GM19023 (cell line): ENCODE results near the gene DAO.
"Not testable (repeated sequence)": the region's sequence is repeated elsewhere in the genome, so short reads cannot be mapped to it uniquely, and the experiment has no call there.

Experiments
- ATAC-seq: cut with Tn5 transposase; IDR thresholded peaks from one replicate; pipeline ENCODE4 v1.9.1; 2021; ENCODE audit warnings: mild to moderate bottlenecking, moderate library complexity; ENCODE audit not compliant: unreplicated experiment

Gene DAO

DNA sequence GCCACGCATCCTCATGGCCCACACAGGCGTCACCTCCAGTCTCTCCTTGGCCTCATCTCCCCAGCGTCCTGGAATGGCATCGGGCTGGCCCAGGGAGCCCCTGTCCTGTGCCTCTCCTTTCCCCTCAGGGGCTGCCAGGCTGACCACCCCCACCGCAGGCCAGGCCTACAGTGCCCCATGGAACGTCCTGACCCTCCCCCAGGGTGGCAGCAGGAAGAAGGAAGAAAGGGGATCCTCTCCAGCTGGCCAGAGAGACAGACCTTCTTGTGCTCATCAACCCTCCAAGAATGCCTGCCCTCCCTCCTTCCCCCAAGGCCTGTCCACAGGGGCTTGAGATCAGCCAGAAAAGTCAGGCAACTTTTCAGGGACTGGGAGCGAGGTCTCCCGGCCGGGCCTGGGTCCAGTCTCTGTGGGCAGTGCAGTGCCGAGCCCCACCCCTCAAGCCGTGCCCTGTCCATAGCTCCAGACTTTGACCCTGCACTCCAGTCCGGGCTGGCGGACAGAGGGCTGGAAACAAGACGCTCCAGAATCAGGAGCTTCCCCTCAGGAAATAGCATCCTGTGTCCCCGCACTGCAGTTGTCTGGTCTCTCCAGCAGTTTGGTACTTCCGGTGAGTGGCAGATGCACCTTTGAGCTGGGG is at the start of gene DAO:
Gene DAO, plus strand, starts transcription at position 478 of the 640 bp plus-strand sequence. CDS start 4,915 bp downstream, outside the sequence.
- ATAC-seq, result no peak

GRCh38 chr12:108831309-108831991 is 48.4 kb upstream of the DAO start:
- ATAC-seq, result peak; percentile 78

GRCh38 chr12:108832208-108832607 is 47.7 kb upstream of the DAO start:
- ATAC-seq, result no peak

DNA sequence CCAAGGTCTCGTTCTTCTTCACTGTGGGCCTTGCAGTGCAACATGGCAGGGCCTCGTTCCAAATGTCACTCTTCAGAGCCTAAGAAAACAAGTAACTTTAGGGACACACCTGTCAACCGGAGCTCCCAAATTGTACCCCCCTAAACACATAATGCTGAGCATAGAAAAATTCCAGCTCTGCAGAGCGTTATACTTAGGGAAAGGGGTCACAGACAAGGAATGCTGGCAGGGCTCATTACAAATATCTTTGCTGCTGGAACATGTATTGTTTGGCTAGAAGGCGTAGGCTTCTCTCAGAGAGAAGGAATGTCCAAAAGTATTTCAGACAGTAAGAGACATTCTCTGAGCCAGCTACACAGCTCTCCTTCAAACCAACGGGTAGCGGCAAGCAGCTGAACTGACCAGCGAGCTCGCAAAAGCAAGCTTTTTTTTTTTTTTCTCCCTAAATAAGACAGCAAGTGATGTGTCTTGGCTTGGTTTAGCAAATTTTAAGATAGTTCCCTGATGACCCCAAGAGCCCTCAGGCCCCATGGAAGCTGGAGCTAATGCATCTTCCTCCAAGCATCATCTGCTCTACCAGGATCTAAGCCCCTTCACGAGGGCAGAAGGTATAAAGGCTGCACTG is 47.0 kb upstream of the DAO start:
- ATAC-seq, result no peak

- ATAC-seq, result no peak
Measured at GRCh38 chr12:108833355-108833733, 46.5 kb upstream of the DAO start.

- ATAC-seq, result no peak
Measured at GRCh38 chr12:108833757-108834472, 46.0 kb upstream of the DAO start.

DNA sequence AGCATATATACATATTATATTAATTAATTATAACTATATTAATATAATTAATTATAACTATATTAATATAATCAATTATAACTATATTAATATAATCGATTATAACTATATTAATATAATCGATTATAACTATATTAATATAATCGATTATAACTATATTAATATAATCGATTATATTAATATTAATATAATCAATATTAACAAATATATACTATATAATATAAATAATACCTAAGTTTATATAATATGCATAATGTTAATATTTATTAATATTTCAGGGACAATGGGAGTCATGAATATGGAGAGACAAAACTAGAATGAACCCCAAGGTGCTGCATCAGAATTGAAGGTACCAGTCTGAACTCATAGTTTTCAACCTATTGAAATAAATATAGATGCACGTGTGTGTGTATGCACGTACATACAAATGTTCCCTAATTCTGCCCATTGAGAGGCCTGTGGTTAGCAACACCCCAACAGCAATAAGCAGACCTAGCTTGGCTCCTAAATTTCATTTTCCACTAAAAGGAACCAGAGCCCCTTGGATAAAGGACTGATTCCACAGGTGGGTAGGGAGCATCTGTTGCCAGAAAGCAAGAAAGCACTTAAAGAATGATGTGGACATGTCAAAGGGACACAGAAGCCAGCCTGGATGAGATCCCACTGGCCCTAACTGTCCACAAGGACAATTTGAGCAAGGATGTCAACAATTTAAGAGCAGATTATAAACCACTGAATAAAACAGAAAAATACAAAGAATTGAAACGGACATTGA is 43.8 kb upstream of the DAO start:
- no peak for ATAC-seq

GRCh38 chr12:108837239-108837638 is 42.7 kb upstream of the DAO start:
- no peak for ATAC-seq

- no peak for ATAC-seq
Measured at GRCh38 chr12:108837680-108838079, 42.2 kb upstream of the DAO start.

GRCh38 chr12:108838194-108839017 is 41.5 kb upstream of the DAO start:
- ATAC-seq, result peak; percentile 95

DNA sequence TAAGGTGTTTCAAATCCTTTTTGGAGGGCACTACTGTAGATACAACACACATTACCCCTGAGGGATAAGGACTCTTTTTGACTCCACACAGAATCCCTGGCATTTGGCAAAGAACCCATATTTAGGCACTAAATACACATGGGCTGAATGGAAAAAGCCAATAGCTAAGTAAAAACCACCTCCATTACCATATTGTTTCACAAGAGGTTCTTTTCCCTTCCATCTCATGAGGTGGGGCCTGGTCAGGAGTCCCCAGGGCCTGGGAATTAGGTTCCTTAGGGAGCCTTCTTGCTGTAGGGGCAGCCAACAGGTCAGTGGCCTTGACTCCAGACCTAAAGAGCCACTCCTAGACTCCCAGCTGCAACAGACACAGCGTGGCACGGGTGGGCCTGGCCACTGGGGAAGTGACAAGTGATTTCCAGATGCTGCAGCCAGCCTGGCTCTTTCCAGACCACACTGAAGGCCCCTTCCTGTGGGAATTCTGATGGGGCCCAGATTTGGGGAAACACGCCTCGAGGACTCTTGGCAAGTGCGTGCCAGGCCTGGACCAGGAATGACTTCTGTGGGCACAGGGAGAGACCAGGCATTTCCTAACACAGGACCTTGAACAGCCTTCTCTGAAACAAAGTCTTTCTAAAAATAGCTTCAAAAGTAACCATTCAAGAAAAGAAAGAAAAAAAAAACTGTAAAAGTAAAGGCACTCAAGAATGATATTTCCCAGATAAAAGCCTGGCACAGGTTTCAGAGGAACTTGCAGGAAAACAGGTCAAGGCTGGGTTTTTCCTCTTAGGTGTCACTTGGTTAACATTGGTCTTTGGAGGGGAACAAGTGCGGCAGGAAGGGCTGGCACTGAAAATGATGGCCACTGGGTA is 40.6 kb upstream of the DAO start:
- no peak for ATAC-seq

- no peak for ATAC-seq
Measured at GRCh38 chr12:108839890-108840230, 40.0 kb upstream of the DAO start.

GRCh38 chr12:108840605-108841332 is 39.1 kb upstream of the DAO start:
- no peak for ATAC-seq

DNA sequence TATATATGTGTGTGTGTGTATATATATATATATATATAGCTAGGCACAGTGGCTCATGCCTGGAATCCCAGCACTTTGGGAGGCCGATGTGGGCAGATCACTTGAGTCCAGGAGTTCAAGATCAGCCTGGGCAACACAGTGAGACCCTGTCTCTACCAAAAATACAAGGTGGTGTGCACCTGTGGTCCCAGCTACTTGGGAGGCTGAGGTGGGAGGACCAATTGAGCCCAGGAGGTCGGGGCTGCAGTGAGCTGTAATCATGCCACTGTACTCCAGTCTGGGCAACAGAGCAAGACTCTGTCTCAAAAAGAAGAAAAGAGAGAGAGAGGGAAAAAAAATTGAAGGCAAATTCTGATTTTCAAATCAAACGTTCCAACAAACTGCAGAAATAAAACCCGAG is 38.1 kb upstream of the DAO start:
- ATAC-seq, result not testable (repeated sequence)

GRCh38 chr12:108842361-108842760 is 37.5 kb upstream of the DAO start:
- ATAC-seq, result no peak

DNA sequence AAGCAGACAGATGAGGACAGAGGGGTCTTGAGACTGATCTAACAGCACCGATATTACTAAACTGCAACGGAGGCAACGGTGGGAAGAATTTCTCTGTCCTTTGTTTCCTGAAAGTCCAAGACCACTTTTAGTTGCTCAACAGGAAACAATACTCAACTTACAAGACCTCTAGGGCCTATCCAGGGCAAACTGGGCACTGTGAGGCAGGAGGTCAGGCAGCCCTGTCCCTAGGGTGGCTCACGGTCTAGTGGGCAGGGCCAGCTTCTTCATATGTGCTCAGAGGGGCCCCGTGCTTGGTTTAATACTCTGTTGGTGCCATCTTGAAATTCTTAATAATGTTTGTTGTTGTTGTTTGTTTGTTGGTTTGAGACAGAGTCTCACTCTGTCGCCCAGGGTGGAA is 36.7 kb upstream of the DAO start:
- no peak for ATAC-seq

- ATAC-seq, result no peak
Measured at GRCh38 chr12:108845696-108846095, 34.2 kb upstream of the DAO start.

DNA sequence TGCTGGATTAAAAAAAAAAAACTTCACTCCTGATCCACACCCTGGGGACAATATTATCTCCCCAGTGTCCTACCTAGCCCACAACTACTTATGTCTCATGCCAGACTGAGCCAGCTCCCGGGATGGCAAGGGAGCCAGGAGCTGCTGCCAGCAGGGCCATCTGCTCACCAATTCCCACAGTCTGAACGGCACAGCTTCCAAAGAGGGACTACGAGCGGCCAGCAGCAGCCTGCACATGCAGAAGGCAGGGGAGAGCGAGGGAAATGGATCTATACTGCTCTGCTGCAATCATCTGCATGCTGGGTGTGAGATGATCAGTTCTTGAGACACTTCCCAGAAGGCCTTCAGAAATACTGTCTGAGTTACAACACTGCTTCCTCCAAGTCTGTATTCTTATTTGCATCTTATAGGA is 33.6 kb upstream of the DAO start:
- ATAC-seq, result no peak
